Measurements from ENCODE around the gene FAM170B. TPM values are rescaled to one million over a fixed set of nuclear protein-coding genes. Genes with fewer than 3 reads are reported as not detected.

FAM170B gene
- total and polyA plus RNA-seq, 9 of the 15 experiments (the other 6 are each of a cell fraction or from before 2014, with no cell fraction given) = 0.11 to 0.21 TPM; not detected in 7

- TF ChIP-seq E2F1 (CRISPR knock-in tag; IDR thresholded peaks at IDR 0.05) = no peak
- no peak for TF ChIP-seq TOE1 (IDR thresholded peaks at IDR 0.05; ENCODE audit: borderline replicate concordance)
- TF ChIP-seq TOE1 (CRISPR knock-in tag; IDR thresholded peaks at IDR 0.05; ENCODE audit: borderline replicate concordance, low read depth) = no peak
- TF ChIP-seq FOXA3 (CRISPR knock-in tag; conservative IDR thresholded peaks at IDR 0.05 in 1 of 2, IDR thresholded peaks at IDR 0.05 in 1 of 2) = no peak
- TF ChIP-seq ZEB2 (IDR thresholded peaks at IDR 0.05) = peak; percentile 89
- no peak for TF ChIP-seq ATF4 (CRISPR knock-in tag; IDR thresholded peaks at IDR 0.05)
- peak; percentile 75; the same call in 1 of the 2 replicates for TF ChIP-seq ZBTB7A (IDR thresholded peaks at IDR 0.05; ENCODE audit: borderline replicate concordance, control insufficient read depth, low read depth, low read length)
- TF ChIP-seq C11orf30 (IDR thresholded peaks at IDR 0.05; ENCODE audit: low read depth) = peak; percentile 95
- no peak for TF ChIP-seq EZH2 (IDR thresholded peaks at IDR 0.05; ENCODE audit: borderline replicate concordance, low read depth, low read length)
- TF ChIP-seq ZNF316 (IDR thresholded peaks at IDR 0.05) = peak; percentile 96
- TF ChIP-seq ZNF740 (CRISPR knock-in tag; IDR thresholded peaks at IDR 0.05) = 0 out of 2 replicates have a peak, but pooled peaks have one; percentile 25
- TF ChIP-seq ZNF740 (tag; IDR thresholded peaks at IDR 0.05) = no peak
- no peak for TF ChIP-seq ZNF318 (IDR thresholded peaks at IDR 0.05; ENCODE audit: borderline replicate concordance in 1 of 2, low read depth in 1 of 2)
- TF ChIP-seq HDAC2 (IDR thresholded peaks at IDR 0.05) = peak; percentile 50
- TF ChIP-seq NONO (IDR thresholded peaks at IDR 0.05; ENCODE audit: low read depth in 2 of 2, low read length in 1 of 2) = no peak
- TF ChIP-seq NELFE (IDR thresholded peaks at IDR 0.05; ENCODE audit: insufficient read depth, insufficient read length) = no peak
Observed at GRCh38 chr10:49174261-49174925, 40.6 kb upstream of the FAM170B start (continued).

Data from K562 (cell line).